ENCODE measurements around the gene TENM3. TPM values are rescaled to one million over a fixed set of nuclear protein-coding genes. Genes with fewer than 3 reads are reported as not detected.
"Not testable (repeated sequence)": the region's sequence is repeated elsewhere in the genome, so short reads cannot be mapped to it uniquely, and the experiment has no call there.

Gene TENM3
- total RNA-seq, 1 donor from 2014 or later: 28.1 TPM

GRCh38 chr4:182343453-182343852 is 100.3 kb downstream of the TENM3 start:
- no peak for DNase-seq

- no peak for DNase-seq
These were observed 101.8 kb downstream of the TENM3 start for GRCh38 chr4:182344968-182345367.

GRCh38 chr4:182346250-182346649 is 103.0 kb downstream of the TENM3 start:
- DNase-seq: no peak

GRCh38 chr4:182346675-182347375 is 103.6 kb downstream of the TENM3 start:
- no peak for DNase-seq

- no peak for DNase-seq
These were observed 105.7 kb downstream of the TENM3 start for GRCh38 chr4:182348779-182349326.

- no peak for DNase-seq
These were observed 106.8 kb downstream of the TENM3 start for GRCh38 chr4:182350041-182350440.

GRCh38 chr4:182351485-182351884 is 108.3 kb downstream of the TENM3 start:
- DNase-seq: no peak

GRCh38 chr4:182354106-182354505 is 110.9 kb downstream of the TENM3 start:
- no peak for DNase-seq

GRCh38 chr4:182354867-182355266 is 111.7 kb downstream of the TENM3 start:
- DNase-seq: no peak

GRCh38 chr4:182367153-182367552 is 124.0 kb downstream of the TENM3 start:
- no peak for DNase-seq

GRCh38 chr4:182369211-182369610 is 126.0 kb downstream of the TENM3 start:
- DNase-seq: no peak

- DNase-seq: no peak
These were observed 127.3 kb downstream of the TENM3 start for GRCh38 chr4:182370491-182370890.

GRCh38 chr4:182380771-182381181 is 137.6 kb downstream of the TENM3 start:
- DNase-seq: no peak

- no peak for DNase-seq
These were observed 139.7 kb downstream of the TENM3 start for GRCh38 chr4:182382941-182383340.

GRCh38 chr4:182384631-182385091 is 141.5 kb downstream of the TENM3 start:
- DNase-seq: no peak

- no peak for DNase-seq
These were observed 142.7 kb downstream of the TENM3 start for GRCh38 chr4:182385897-182386296.

GRCh38 chr4:182386576-182386975 is 143.4 kb downstream of the TENM3 start:
- not testable (repeated sequence) for DNase-seq

- DNase-seq: no peak
These were observed 148.0 kb downstream of the TENM3 start for GRCh38 chr4:182391111-182391684.

- DNase-seq: no peak
These were observed 151.0 kb downstream of the TENM3 start for GRCh38 chr4:182394181-182394580.

- DNase-seq: no peak
These were observed 156.9 kb downstream of the TENM3 start for GRCh38 chr4:182400081-182400480.

GRCh38 chr4:182400790-182401189 is 157.6 kb downstream of the TENM3 start:
- no peak for DNase-seq

GRCh38 chr4:182404376-182404775 is 161.2 kb downstream of the TENM3 start:
- no peak for DNase-seq

GRCh38 chr4:182405087-182405486 is 161.9 kb downstream of the TENM3 start:
- DNase-seq: no peak

GRCh38 chr4:182409271-182409670 is 166.1 kb downstream of the TENM3 start:
- DNase-seq: no peak

All from dermis blood vessel endothelial cell (primary cell).